Right ventricle myocardium superior (tissue), 1 donor: ENCODE data around the gene ERICH3. TPM values are rescaled to one million over a fixed set of nuclear protein-coding genes. Genes with fewer than 3 reads are reported as not detected.

ENCODE experiments used
- ATAC-seq: fragments of 200-7000 bp; cut with Tn5 transposase; one replicate; pipeline ENCODE4 v1.9.1; 2020; ENCODE audit warnings: mild to moderate bottlenecking; ENCODE audit not compliant: poor library complexity
- DNase-seq: peaks from one replicate; pipeline ENCODE4 v3.0.0-alpha.2; 2020
- intact Hi-C: fragments of 100-400 bp; cut with DNase I; formaldehyde crosslinking; loops from one replicate; pipeline ENCODE4 v1.11.2; 2022
- long read RNA-seq: library from polyadenylated mRNA; unstranded; transcript quantifications from one replicate; pipeline ENCODE4 v2.0.0, GENCODE V29; 2021
- total RNA-seq: library from RNA; stranded (reverse); fragmentation: NEBNext Ultra II Directional; extraction: Animal tissue kit (Norgen Biotek cat#: 25700); gene quantifications from one replicate; pipeline ENCODE4 v1.2.1, GENCODE V29; 2021
- donor health status: DM: no; HTN: yes; CAD: no; lungs with severe emphysema.

ERICH3 gene, protein sequence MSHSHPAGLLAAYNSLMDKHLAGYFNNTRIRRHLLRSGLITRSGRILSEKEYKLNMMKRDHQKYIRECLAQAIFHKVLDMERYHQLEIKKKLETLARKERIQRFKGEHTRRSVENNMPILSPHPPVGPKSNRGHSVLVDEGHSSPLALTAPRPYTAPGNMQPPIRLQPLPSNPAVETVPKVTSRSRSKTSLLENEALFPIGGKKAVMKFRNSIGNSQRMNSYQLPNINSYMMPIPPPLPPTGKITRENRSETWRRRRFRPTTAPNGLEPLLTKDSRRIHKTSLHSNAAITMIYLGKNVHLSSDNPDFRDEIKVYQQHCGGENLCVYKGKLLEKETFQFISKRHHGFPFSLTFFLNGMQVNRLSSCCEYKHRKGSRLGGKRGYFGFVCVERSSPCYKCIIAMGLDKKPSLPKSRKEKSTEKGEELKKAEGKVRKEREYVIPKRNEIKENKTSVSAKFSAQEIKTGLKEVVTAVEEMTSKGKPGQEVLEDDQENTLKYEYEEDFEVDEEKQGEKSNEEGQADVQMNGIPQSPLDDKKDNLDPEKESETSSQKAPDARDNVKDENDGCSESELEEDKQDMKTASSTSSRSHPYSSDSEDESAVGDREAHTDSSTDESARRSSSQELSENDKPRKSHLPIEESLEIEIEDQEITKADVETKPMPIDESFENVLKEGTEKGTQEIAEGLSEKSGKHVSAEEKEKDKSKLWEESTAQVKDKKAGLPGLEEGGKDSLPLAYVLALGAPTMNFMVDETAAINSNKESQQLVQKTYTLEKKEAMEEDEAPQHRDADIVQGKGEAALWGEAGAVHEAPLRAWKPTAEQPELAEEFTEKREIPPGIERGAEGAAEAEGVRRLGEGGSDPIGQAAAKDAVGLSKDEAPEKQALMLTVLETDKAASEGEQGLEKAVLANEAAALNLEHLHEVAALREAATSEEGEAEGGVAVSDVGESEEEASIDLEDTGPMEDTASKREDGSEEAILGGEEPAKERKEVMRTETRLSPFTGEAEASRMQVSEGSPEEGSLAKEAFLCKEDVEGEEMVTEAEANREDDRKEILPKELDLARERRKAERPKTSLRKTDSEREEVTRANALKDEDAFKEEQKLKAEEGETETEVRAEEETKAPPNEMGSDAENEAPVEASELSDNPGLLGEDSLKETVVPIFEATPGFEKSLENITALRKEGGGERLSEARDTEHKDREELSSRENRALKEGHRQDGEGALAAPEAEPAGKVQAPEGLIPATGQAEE (N-terminal part only)
- total RNA-seq = not detected
- long read RNA-seq = 0 reads

DNA sequence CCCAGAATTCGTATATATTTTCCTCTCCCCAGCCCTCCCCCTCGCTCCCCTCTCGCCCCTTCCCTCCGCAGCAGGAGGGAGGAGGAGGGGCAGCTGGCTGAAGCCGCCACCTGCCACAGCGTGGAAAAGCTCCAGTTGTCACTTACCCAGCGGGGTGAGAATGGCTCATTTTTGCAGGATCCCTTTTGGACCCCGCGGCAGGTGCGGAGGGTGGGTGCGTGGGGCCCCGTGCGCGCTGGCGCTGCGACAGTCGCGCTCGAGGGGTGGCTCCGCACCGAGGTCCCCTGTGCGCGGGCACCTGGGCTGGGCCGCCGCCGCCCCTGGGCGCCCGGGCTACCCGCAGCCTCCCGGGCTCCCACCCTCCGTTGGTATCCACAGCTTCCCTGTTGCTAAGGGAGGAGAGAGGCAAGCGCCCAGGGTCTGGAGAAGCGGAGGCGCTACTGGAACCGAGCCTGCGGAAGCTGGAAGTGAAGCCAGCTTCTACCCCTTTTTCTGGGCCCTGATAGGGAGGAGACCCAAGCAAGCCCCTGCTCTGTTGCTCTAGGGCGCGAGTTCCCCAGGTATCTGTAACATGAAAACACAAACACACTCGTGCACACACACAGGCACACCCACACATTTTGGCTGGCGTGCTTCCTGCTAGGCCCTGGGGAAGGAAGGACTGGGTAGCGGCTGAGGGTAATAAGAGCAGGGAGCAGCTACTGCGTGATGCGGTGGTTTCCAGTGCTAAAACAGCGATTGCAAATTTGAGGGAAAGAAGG, at the start of gene ERICH3:
TSS of gene ERICH3 (minus strand) at position 442 of the 761 bp plus-strand sequence. CDS start at position 169, 273 bp downstream.
- ATAC-seq = no peak
- peak; percentile 33 for DNase-seq
- intact Hi-C loops = no loop called here

GRCh38 chr1:74717626-74718025, 44.0 kb upstream of the ERICH3 start:
- DNase-seq (no peak), ATAC-seq (no peak)
- intact Hi-C loops = no loop called here

DNA sequence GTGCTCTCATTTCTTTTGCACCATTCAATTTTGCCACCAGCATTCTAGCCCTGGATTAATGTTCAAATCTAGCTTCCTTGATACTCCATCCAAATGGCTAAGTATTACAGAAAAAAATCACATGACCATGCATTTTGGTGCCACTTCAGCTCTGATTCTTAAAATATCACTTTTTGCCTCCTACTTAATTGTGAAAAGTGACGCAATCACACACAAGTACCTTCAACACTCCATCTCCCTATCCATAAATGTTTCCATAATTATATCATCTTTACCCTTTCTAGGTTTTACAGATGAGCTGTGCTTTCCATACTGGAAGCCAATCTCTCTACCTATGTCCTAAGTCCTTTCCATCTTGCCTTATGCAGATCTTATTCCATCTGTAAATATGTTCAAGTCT, 43.2 kb upstream of the ERICH3 start:
- no peak for DNase-seq
- no peak for ATAC-seq
- intact Hi-C loops = no loop called here

- ATAC-seq = no peak
- intact Hi-C loops = no loop called here
Measured at GRCh38 chr1:74715806-74716205, 42.2 kb upstream of the ERICH3 start.

DNA sequence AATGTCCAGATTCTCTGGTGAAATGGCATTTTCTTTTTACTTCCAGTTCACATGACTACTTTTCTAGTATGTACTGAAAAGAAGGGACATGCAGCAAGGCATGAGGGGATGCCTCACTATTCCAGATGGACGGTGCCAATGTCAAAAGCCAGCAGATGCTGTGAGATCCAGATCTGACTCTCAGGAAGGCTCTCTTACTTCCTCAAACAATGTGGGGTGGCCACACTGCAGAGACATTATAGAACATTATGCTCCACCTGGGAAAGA, 41.6 kb upstream of the ERICH3 start:
- DNase-seq = no peak
- ATAC-seq = no peak
- intact Hi-C loops = no loop called here

More at GRCh38 chr1:74715806-74716205, 42.2 kb upstream of the ERICH3 start:
- no peak for DNase-seq

- intact Hi-C loops = no loop called here
Measured at GRCh38 chr1:74714429-74715235, 41.0 kb upstream of the ERICH3 start.

DNA sequence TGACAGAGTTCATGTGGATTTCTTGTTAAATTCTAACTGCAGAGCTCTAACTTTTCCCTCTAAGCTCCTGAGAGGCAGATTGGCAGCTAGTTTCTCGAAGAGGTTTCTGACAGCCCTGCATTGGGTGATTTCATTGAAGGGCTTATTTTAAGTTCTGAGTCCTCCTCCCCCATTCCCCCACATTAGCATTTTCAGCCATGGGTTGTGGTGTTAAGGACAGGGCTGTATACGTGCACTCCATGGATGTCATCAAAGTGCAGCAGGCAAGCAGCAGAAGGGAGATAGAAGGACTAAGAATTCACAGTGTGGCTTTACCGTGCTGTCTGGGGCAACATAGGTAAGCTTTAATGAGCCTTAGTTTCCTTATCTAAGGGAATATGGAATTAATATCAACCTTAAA, 40.3 kb upstream of the ERICH3 start:
- DNase-seq = no peak
- intact Hi-C loops = no loop called here
- no peak for ATAC-seq

More at GRCh38 chr1:74714429-74715235, 41.0 kb upstream of the ERICH3 start:
- ATAC-seq (no peak), DNase-seq (no peak)

GRCh38 chr1:74712881-74713280, 39.3 kb upstream of the ERICH3 start:
- ATAC-seq = no peak
- intact Hi-C loops = no loop called here
- DNase-seq = no peak

- DNase-seq = no peak
- intact Hi-C loops = no loop called here
Measured at GRCh38 chr1:74703386-74704182, 30.0 kb upstream of the ERICH3 start.

GRCh38 chr1:74699331-74699730, 25.7 kb upstream of the ERICH3 start:
- no peak for DNase-seq

More at GRCh38 chr1:74703386-74704182, 30.0 kb upstream of the ERICH3 start:
- ATAC-seq = no peak

GRCh38 chr1:74697832-74698231, 24.2 kb upstream of the ERICH3 start:
- intact Hi-C loops = no loop called here
- peak; percentile 71 for ATAC-seq
- no peak for DNase-seq

More at GRCh38 chr1:74699331-74699730, 25.7 kb upstream of the ERICH3 start:
- no peak for ATAC-seq
- intact Hi-C loops = no loop called here

DNA sequence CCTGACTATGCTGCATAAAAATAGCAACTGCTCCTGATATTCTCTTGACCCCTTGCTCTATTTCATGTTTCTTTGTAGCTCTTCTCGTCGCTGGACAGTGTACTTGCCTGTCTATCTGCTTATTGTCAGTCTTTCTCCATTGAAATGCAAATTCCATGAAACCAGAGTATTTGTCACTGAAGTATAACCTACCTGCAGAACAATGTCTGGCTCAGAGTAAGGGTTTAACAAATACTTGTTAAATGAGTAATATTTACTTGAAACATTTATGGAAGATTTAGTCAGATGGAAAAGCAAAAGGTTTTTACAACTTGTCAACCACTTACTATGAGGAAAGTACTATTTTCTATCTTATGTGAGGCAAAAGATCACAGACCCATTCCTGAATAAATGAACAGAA, 19.9 kb upstream of the ERICH3 start:
- no peak for DNase-seq
- intact Hi-C loops = no loop called here

GRCh38 chr1:74690909-74691308, 17.3 kb upstream of the ERICH3 start:
- DNase-seq (no peak), ATAC-seq (no peak)
- intact Hi-C loops = no loop called here

More for the DNA sequence above, 19.9 kb upstream of the ERICH3 start:
- no peak for ATAC-seq

GRCh38 chr1:74690364-74690696, 16.7 kb upstream of the ERICH3 start:
- intact Hi-C loops = no loop called here
- DNase-seq (no peak), ATAC-seq (no peak)

DNA sequence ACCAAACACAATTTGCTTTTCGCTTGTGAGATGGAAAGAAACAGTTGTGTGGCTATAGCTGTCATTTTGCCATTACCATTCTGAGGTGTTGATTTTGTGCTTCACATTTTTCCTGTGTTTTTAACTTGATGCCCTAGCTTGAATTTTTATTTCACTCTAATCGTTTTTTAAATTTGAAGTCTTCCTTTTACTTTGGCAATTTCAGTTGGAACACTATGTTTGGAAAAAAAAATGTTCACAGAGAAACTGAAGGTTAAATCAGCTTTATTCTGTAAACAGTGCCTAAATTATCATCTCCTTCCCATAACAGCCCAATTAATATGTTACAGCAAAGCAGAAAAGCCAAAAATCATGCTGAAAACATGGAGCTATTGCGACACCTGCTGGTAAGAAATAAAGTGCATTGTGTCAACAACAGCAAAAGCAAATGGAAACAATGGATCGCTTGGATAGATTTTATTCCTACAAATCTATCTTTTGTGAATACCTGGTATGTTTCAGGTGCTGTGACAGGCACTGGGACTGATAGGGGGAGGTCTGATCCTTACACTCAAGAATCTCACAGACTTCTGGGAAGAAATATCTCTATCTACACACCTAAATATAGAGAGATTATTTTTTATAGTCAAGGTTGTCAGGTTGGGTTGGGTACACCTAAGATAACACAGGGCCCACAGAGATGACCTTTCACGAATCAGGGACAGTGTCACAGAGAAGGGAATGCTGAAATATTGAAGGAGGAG, 16.2 kb upstream of the ERICH3 start:
- ATAC-seq (peak; percentile 73), DNase-seq (no peak)
- intact Hi-C loops = no loop called here

DNA sequence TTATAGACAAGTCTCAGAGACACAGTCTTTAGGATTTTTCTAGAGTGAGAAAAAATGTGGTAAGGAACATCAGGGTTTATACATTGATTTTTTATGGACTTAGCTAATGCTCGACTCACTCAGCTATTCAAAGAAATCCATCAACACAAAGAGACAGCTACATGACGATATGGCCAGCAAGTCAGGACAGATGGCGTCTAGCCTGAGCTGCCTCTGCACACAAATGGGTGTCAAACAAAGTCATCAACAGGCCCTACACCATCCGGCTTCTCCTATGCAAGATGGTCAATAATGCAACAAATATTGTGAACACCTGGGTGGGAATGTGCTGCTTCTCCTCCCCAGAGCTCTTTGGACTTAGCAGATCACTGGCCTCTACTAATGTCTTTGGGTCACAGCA, 13.3 kb upstream of the ERICH3 start:
- intact Hi-C loops = no loop called here
- DNase-seq = no peak
- no peak for ATAC-seq
